ENCODE measurements around the gene BCL2L1.

- no peak for TF ChIP-seq CTCF (IDR thresholded peaks at IDR 0.05; ENCODE audit: low read depth, low read length)
- no peak for TF ChIP-seq EZH2phosphoT487 (IDR thresholded peaks at IDR 0.05; ENCODE audit: low read depth)
Measured at GRCh38 chr20:31685853-31686643, 36.6 kb downstream of the BCL2L1 start.

Measured in OCI-LY3 (cell line).